ENCODE results near the gene SKIC2. TPM values are rescaled to one million over a fixed set of nuclear protein-coding genes. Genes with fewer than 3 reads are reported as not detected.

SKIC2 gene
- total and polyA plus RNA-seq, 2 of the 8 experiments (the other 6 are each of a cell fraction or from before 2014, with no cell fraction given), result 42.1 to 59.7 TPM

DNA sequence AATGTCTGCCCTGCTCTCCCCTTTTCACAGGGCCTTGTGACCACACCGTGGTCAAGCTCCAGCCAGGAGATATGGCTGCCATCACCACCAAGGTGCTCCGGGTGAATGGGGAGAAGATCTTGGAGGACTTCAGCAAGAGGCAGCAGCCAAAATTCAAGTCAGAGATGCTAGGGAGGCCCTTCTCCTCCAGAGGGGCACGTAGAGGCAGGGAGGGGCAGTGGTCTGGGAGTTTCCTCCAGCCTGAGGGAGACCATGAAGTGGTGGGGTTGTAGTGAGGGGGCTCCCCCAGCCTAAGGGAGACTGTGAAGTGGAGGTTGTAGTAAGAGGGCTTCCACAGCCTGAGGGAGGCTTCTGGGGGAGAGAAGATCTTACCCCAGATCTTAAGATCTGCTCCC lies 8.9 kb downstream of the SKIC2 start (continued):
- TF ChIP-seq, protein P1, sequence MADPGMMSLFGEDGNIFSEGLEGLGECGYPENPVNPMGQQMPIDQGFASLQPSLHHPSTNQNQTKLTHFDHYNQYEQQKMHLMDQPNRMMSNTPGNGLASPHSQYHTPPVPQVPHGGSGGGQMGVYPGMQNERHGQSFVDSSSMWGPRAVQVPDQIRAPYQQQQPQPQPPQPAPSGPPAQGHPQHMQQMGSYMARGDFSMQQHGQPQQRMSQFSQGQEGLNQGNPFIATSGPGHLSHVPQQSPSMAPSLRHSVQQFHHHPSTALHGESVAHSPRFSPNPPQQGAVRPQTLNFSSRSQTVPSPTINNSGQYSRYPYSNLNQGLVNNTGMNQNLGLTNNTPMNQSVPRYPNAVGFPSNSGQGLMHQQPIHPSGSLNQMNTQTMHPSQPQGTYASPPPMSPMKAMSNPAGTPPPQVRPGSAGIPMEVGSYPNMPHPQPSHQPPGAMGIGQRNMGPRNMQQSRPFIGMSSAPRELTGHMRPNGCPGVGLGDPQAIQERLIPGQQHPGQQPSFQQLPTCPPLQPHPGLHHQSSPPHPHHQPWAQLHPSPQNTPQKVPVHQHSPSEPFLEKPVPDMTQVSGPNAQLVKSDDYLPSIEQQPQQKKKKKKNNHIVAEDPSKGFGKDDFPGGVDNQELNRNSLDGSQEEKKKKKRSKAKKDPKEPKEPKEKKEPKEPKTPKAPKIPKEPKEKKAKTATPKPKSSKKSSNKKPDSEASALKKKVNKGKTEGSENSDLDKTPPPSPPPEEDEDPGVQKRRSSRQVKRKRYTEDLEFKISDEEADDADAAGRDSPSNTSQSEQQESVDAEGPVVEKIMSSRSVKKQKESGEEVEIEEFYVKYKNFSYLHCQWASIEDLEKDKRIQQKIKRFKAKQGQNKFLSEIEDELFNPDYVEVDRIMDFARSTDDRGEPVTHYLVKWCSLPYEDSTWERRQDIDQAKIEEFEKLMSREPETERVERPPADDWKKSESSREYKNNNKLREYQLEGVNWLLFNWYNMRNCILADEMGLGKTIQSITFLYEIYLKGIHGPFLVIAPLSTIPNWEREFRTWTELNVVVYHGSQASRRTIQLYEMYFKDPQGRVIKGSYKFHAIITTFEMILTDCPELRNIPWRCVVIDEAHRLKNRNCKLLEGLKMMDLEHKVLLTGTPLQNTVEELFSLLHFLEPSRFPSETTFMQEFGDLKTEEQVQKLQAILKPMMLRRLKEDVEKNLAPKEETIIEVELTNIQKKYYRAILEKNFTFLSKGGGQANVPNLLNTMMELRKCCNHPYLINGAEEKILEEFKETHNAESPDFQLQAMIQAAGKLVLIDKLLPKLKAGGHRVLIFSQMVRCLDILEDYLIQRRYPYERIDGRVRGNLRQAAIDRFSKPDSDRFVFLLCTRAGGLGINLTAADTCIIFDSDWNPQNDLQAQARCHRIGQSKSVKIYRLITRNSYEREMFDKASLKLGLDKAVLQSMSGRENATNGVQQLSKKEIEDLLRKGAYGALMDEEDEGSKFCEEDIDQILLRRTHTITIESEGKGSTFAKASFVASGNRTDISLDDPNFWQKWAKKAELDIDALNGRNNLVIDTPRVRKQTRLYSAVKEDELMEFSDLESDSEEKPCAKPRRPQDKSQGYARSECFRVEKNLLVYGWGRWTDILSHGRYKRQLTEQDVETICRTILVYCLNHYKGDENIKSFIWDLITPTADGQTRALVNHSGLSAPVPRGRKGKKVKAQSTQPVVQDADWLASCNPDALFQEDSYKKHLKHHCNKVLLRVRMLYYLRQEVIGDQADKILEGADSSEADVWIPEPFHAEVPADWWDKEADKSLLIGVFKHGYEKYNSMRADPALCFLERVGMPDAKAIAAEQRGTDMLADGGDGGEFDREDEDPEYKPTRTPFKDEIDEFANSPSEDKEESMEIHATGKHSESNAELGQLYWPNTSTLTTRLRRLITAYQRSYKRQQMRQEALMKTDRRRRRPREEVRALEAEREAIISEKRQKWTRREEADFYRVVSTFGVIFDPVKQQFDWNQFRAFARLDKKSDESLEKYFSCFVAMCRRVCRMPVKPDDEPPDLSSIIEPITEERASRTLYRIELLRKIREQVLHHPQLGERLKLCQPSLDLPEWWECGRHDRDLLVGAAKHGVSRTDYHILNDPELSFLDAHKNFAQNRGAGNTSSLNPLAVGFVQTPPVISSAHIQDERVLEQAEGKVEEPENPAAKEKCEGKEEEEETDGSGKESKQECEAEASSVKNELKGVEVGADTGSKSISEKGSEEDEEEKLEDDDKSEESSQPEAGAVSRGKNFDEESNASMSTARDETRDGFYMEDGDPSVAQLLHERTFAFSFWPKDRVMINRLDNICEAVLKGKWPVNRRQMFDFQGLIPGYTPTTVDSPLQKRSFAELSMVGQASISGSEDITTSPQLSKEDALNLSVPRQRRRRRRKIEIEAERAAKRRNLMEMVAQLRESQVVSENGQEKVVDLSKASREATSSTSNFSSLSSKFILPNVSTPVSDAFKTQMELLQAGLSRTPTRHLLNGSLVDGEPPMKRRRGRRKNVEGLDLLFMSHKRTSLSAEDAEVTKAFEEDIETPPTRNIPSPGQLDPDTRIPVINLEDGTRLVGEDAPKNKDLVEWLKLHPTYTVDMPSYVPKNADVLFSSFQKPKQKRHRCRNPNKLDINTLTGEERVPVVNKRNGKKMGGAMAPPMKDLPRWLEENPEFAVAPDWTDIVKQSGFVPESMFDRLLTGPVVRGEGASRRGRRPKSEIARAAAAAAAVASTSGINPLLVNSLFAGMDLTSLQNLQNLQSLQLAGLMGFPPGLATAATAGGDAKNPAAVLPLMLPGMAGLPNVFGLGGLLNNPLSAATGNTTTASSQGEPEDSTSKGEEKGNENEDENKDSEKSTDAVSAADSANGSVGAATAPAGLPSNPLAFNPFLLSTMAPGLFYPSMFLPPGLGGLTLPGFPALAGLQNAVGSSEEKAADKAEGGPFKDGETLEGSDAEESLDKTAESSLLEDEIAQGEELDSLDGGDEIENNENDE (IDR thresholded peaks at IDR 0.05; ENCODE audit: insufficient replicate concordance, low read length), result no peak
- TF ChIP-seq CBX5 (IDR thresholded peaks at IDR 0.05; ENCODE audit: low read depth, low read length), result no peak
- no peak for TF ChIP-seq SAP30 (IDR thresholded peaks at IDR 0.05; ENCODE audit: insufficient read depth, insufficient replicate concordance, low read length)
- TF ChIP-seq ZNF274 (IDR thresholded peaks at IDR 0.05; ENCODE audit: borderline replicate concordance, extremely low read depth, low read length), result no peak
- TF ChIP-seq NANOG (IDR thresholded peaks at IDR 0.05; ENCODE audit: insufficient read depth, low read depth, low read length, poor library complexity, severe bottlenecking), result no peak
- no peak for TF ChIP-seq PHF8 (conservative IDR thresholded peaks at IDR 0.05; ENCODE audit: low read depth, low read length)
- TF ChIP-seq GABPA (IDR thresholded peaks at IDR 0.05; ENCODE audit: borderline replicate concordance, insufficient read depth, low read length), result no peak
- TF ChIP-seq MAFK (IDR thresholded peaks at IDR 0.05; ENCODE audit: low read depth, low read length), result no peak
- no peak for TF ChIP-seq CTBP2 (IDR thresholded peaks at IDR 0.05; ENCODE audit: borderline replicate concordance, insufficient read depth, insufficient read length, low read length)
- no peak for TF ChIP-seq EZH2 (IDR thresholded peaks at IDR 0.05; ENCODE audit: low read depth, low read length, severe bottlenecking)
- TF ChIP-seq KDM5A (IDR thresholded peaks at IDR 0.05; ENCODE audit: low read length), result no peak
